ENCODE measurements around the gene NLE1. TPM values are rescaled to one million over a fixed set of nuclear protein-coding genes. Genes with fewer than 3 reads are reported as not detected.
"Not testable (repeated sequence)": the region's sequence is repeated elsewhere in the genome, so short reads cannot be mapped to it uniquely, and the experiment has no call there.

Gene NLE1
- polyA plus RNA-seq, 2 of the 4 experiments (the other 2 are of a cell fraction), result 19.3 to 29.7 TPM

- TF ChIP-seq ELK1 (IDR thresholded peaks at IDR 0.05; ENCODE audit: low read depth, low read length) (no peak), USF2 (IDR thresholded peaks at IDR 0.05) (peak; percentile 91), RAD21 (conservative IDR thresholded peaks at IDR 0.05 in 1 of 2, IDR thresholded peaks at IDR 0.05 in 1 of 2) (peak; percentile 86 to 100), MYC (IDR thresholded peaks at IDR 0.05; ENCODE audit: borderline replicate concordance, low read length) (peak; percentile 73), ZFP36 (IDR thresholded peaks at IDR 0.05; ENCODE audit: borderline replicate concordance, partially characterized antibody) (no peak), CHD2 (IDR thresholded peaks at IDR 0.05; ENCODE audit: low read length, partially characterized antibody) (peak; percentile 24), SMC3 (IDR thresholded peaks at IDR 0.05) (peak; percentile 99), CTCF (IDR thresholded peaks at IDR 0.05) (peak; percentile 98), POLR2A (IDR thresholded peaks at IDR 0.05; ENCODE audit: low read length) (peak; percentile 52; the same call in 1 of the 2 replicates), JUN (IDR thresholded peaks at IDR 0.05) (peak in 1 of 2 experiments; percentile 73; a peak in 2 of 5 replicates)
Measured at GRCh38 chr17:35119370-35120165, 22.5 kb downstream of the NLE1 start, which contains the start of gene RAD51D (continued).

GRCh38 chr17:35117984-35118383 is 24.1 kb downstream of the NLE1 start:
- POLR2A ChIA-PET, result interaction anchor here (2.2 kb wide), 1 partner anchor 28 kb away, joined by 9 read pairs; no protein-coding TSS in a partner anchor
- Histone ChIP-seq H3K4me1 (peaks cover 27% of the 10 kb centered on the region), H3K4me2 (peak overlapping the region; percentile 90), H3K9me3 (no peaks in the 10 kb centered on the region), H3K27ac (peak overlapping the region in 1 of 2 experiments; percentile 94; a peak in 3 of 6 replicates), H3K4me3 (no peak overlapping the region)
- CTCF ChIA-PET, result interaction anchor here (0.7 to 13.1 kb wide), 27 partner anchors 11 to 926 kb away, joined by 3 to 297 read pairs (median 9); partner anchors contain the start of genes LIG3 and RFFL
- DNase-seq (ENCODE audit: low read depth in 1 of 2, low spot score in 1 of 2) (peak in 1 of 2 experiments; percentile 65), ATAC-seq (peak in 1 of 2 experiments; percentile 56; a peak in 3 of 6 replicates), FAIRE-seq (peak; percentile 7)
- TF ChIP-seq CTCF (IDR thresholded peaks at IDR 0.05) (peak; percentile 42), E2F6 (IDR thresholded peaks at IDR 0.05; ENCODE audit: borderline replicate concordance, low read depth) (no peak), RAD21 (conservative IDR thresholded peaks at IDR 0.05 in 1 of 2, IDR thresholded peaks at IDR 0.05 in 1 of 2) (peak; percentile 47 to 65; a peak in 4 of 5 replicates), MAX (IDR thresholded peaks at IDR 0.05) (no peak), SMC3 (IDR thresholded peaks at IDR 0.05) (peak; percentile 58)

- POLR2A ChIA-PET, result no interaction called here
- TF ChIP-seq HOXB5 (CRISPR knock-in tag; IDR thresholded peaks at IDR 0.05), result no peak
- TF ChIP-seq BHLHE40 (IDR thresholded peaks at IDR 0.05; ENCODE audit: low read depth, low read length), result no peak
- no peak for TF ChIP-seq EHMT2 (IDR thresholded peaks at IDR 0.05; ENCODE audit: low read depth)
- no peak for TF ChIP-seq CHD2 (IDR thresholded peaks at IDR 0.05; ENCODE audit: low read length, partially characterized antibody)
- no peak for TF ChIP-seq GATA3 (IDR thresholded peaks at IDR 0.05; ENCODE audit: borderline replicate concordance)
- TF ChIP-seq SREBF2 (IDR thresholded peaks at IDR 0.05), result no peak
- no peak for TF ChIP-seq ELK1 (IDR thresholded peaks at IDR 0.05; ENCODE audit: low read depth, low read length)
- TF ChIP-seq MAFK (IDR thresholded peaks at IDR 0.05; ENCODE audit: partially characterized antibody), result no peak
- no peak for TF ChIP-seq ZSCAN20 (CRISPR knock-in tag; IDR thresholded peaks at IDR 0.05)
- no peak for TF ChIP-seq FOXS1 (CRISPR knock-in tag; IDR thresholded peaks at IDR 0.05)
- TF ChIP-seq HEYL (CRISPR knock-in tag; IDR thresholded peaks at IDR 0.05), result no peak
Measured at GRCh38 chr17:35116845-35117244, 25.3 kb downstream of the NLE1 start.

GRCh38 chr17:35110791-35111190 is 31.3 kb downstream of the NLE1 start:
- CTCF ChIA-PET, result interaction anchor here (0.9 to 2.5 kb wide), 8 partner anchors 8 to 653 kb away, joined by 3 to 13 read pairs (median 4); no protein-coding TSS in a partner anchor
- POLR2A ChIA-PET; H3K4me2 ChIP-seq; H3K4me1 ChIP-seq; ATAC-seq; FAIRE-seq; H3K4me3 ChIP-seq; H3K27ac ChIP-seq; H3K9me3 ChIP-seq; DNase-seq (ENCODE audit: low read depth in 1 of 2, low spot score in 1 of 2): not testable (repeated sequence)
- 97% methylated on average over 17 of the region's 17 CpGs for WGBS (ENCODE audit: missing lambda C conversion rate)

More at GRCh38 chr17:35116845-35117244, 25.3 kb downstream of the NLE1 start:
- 86% methylated on average over 12 of the region's 12 CpGs for WGBS (ENCODE audit: missing lambda C conversion rate)
- DNase-seq (ENCODE audit: low read depth in 1 of 2, low spot score in 1 of 2), result no peak
- no peak for ATAC-seq
- Histone ChIP-seq H3K9me3 (no peaks in the 10 kb centered on the region), H3K4me2 (no peak overlapping the region), H3K4me3 (no peak overlapping the region), H3K27ac (no peak overlapping the region), H3K4me1 (peaks cover 27% of the 10 kb centered on the region)
- no peak for FAIRE-seq
- CTCF ChIA-PET, result interaction anchor here (1.0 to 13.1 kb wide), 7 partner anchors 10 to 133 kb away, joined by 3 to 297 read pairs (median 16); partner anchors contain the start of gene LIG3
